ENCODE data around the gene KNDC1.
"Not testable (repeated sequence)": the region's sequence is repeated elsewhere in the genome, so short reads cannot be mapped to it uniquely, and the experiment has no call there.

GRCh38 chr10:133265052-133265451 is 105.0 kb downstream of the KNDC1 start:
- not testable (repeated sequence) for TF ChIP-seq NFRKB (IDR thresholded peaks at IDR 0.05); BHLHE40 (IDR thresholded peaks at IDR 0.05; ENCODE audit: borderline replicate concordance); FOXM1 (IDR thresholded peaks at IDR 0.05; ENCODE audit: borderline replicate concordance); ARNT (IDR thresholded peaks at IDR 0.05)

Data from HEK293T (cell line).